GM18519 (cell line): ENCODE results near the gene OR52I2.

Experiments
- ATAC-seq: cut with Tn5 transposase; IDR thresholded peaks from one replicate; pipeline ENCODE4 v1.9.1; 2021; ENCODE audit warnings: mild to moderate bottlenecking, moderate library complexity; ENCODE audit not compliant: unreplicated experiment, low FRiP score

OR52I2 gene

DNA sequence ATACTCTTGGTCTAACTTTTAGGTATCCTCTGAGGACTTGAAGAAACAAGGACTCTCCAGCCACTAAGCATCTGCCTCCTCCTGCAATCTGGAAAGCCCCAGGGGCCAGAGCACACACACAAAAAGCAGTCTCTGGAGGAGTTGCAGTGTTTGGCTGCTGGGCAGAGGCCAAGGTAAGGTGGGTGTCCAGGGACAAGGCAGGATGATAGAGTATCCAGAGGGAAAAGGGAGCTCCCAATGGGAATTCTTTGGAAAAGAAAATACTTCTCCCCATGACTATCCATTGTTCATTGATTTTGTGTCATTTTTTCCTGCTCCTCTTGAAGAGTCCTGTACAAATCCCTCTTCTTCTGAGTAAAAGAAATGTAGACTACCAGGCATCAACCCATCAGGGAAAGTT, at the start of gene OR52I2:
Gene OR52I2, plus strand, starts transcription at position 301 of the 400 bp plus-strand sequence.
- ATAC-seq, result no peak

DNA sequence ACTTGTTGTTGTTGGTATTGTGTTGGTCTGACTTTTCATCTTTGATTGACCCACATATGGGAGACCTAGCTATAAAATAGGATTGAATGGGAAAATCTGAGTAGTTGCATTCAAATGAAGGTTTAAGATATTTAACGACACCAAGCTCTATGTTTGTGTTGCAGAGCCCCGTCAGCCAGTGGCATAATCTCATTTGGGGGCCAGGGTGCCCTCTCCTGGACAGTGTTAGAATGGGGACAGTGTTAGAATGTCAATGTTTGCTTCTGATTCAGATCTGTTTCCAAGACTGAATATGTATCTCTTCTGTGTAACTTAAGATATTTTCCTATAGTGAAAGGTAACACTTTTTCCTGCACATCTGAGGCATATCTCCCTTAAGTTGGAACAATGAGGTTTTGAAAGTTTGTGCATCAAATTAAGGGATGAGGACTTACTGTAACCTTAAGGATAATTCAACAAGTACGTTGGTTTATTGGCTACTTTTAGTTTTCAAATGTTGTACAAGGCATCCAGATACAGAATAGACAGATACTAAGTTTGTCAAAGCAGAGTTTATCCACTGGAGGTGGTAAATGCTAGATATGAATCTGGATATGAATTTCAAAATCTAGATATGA, 41.8 kb upstream of the OR52I2 start:
- ATAC-seq, result no peak

DNA sequence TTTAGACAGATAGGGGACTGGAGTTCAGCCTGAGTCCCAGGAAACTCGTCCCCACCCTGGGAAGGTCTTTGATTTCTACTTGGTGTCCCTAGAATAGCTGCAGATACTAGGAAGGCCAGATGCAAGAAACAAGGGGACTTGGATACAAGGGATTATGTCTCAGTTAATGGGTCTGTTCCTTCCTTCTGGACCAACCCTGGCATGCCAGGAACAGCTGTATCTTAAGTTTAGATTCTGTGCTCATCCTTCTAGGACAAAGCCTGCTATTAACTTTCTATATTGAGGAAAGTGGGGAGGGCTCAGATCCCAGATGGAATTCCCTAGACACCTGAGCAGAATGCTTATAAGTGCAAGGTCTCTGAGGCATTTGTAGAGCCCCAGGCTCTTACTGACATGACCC, 40.5 kb upstream of the OR52I2 start:
- no peak for ATAC-seq

GRCh38 chr11:4543561-4543960, 38.0 kb upstream of the OR52I2 start:
- ATAC-seq, result no peak

- ATAC-seq, result no peak
Observed at GRCh38 chr11:4544891-4545290, 36.7 kb upstream of the OR52I2 start, which contains the start of gene OR52M1. TSS of gene OR52M1 (plus strand) at chr11:4545191. CDS start at chr11:4545191, 0 bp downstream.

DNA sequence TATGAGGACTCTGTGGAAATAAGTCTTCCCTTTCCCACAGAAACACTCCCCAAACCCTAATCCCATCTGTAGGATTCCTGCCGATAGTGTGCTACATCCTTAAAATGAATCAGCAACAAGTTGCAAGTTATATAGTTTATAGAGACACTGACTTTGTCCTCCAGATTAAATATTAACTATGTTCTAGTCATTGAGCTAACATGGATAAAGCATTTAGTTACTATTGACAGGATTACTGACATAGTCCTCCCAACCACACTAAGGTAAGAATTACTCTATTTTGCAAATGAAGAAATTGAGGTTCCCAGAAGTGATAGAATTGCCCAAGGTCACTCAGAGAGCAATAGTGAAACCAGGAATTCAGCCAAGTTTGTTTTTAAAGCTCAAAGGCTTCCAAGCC, 34.7 kb upstream of the OR52I2 start:
- ATAC-seq, result no peak

- ATAC-seq, result no peak
Observed at GRCh38 chr11:4547416-4547815, 34.1 kb upstream of the OR52I2 start.

DNA sequence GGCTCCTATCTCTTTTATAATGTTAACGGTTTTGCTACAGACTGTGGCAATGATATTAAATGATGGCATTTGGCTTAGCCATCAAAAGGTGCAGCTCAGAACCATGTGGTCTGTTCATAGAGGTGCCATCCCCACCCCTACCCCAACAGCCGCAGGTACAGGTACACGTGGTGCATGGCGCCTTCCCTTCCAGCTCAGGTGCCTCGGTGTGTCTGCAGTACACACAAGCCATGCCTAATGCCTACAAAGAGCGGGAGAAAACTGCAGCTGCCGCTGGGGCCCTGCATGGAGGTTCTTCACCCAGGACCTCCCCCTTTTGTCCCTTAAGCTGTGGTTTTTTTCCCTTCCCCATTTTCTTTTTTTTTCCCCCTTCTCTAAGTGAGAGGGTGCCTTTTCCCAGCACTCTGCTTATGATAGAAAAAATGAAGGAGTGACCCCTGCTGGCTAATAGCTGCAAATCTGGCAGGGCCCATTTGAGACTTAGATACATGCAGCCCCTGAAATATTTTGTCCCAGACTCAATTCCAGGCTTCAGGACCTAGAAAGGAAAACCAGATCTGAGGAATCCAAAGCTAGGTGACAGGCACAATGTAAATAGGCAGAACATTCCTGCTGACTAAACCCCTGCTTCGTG, 30.1 kb upstream of the OR52I2 start:
- no peak for ATAC-seq

GRCh38 chr11:4559527-4560440, 21.8 kb upstream of the OR52I2 start:
- no peak for ATAC-seq

- ATAC-seq, result no peak
Observed at GRCh38 chr11:4560467-4560866, 21.1 kb upstream of the OR52I2 start.

- no peak for ATAC-seq
Observed at GRCh38 chr11:4565371-4565770, 16.2 kb upstream of the OR52I2 start.

GRCh38 chr11:4569075-4569474, 12.5 kb upstream of the OR52I2 start:
- no peak for ATAC-seq

DNA sequence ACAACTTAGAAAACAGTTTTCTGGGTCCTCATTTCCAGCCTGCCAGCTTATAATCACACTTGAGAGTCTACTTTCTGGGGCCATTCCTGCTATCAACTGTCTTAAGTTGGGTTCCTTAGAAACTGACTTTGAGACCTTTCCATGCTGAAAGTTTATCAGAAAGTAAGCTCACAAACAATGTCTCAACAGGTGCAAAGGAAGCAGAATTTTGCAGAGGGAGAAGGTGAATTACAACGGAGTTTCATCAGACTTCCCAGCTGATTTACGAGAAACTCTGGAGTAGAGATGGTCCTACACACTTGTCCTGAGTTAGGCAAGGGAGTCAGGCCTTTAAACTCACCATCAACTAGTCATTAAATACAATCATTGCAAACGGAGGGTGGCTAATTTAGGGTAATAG, 4.7 kb upstream of the OR52I2 start:
- ATAC-seq, result no peak

DNA sequence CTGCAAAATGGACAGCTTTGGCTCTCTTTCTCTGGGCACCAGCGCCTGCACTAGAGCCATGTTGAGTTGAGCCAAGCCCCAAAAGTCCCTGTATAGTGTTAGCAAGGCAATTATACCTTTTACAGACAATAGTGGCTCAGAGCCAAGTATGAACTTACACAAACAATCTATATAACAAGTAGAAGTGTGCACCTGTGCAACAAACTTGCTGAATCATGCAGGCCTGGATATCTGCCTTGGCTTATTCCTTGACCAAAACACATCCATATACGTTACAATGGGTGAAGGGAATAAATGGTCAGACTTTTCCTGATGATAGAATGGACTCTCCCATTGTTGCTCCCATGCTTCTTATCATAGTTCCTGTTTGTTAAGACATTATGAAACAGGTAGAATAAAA, 3.8 kb upstream of the OR52I2 start:
- no peak for ATAC-seq

- no peak for ATAC-seq
Observed at GRCh38 chr11:4578624-4579023, 2.9 kb upstream of the OR52I2 start.

DNA sequence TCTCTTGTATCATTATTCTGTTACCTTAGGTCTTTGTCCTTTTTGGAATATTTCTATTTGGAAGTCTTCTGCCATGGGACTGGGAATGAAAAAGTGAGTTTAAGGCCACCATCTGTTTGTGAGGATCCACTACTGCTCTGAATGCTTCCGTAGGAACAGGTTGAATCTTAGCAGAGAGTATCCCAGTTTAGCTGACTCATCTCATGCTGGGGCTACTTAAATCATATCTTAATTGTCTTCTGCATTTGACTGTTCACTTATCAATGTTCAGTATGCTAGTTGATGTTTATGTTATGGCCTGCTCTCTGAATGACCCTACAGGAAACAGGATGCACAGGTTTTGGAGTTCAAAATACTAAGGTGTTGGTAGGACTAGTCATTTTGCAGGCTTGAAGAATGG, 1.4 kb upstream of the OR52I2 start:
- ATAC-seq, result no peak

- no peak for ATAC-seq
Observed at GRCh38 chr11:4589017-4589416, 7.5 kb downstream of the OR52I2 start.

DNA sequence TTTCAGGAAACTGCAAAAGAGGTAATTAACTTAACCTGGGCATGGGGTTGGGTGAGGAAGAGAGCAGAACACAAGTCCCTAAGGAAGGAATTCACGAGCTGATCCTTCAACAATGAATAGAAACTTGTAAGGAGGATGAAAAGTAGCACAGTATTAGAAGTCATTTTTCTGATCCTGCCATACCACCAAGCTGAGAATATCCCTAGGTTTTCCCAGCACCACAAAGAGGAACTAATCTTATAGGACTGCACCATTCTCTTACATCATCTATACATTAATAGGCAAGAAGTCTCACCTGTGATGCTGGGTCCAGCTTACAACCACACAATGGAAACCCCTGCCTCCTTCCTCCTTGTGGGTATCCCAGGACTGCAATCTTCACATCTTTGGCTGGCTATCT, 12.2 kb downstream of the OR52I2 start, which contains the start of gene OR52I1:
Gene OR52I1, plus strand, starts transcription at position 301 of the 400 bp plus-strand sequence. Its CDS starts 0 bp downstream, at position 301.
- ATAC-seq, result no peak

DNA sequence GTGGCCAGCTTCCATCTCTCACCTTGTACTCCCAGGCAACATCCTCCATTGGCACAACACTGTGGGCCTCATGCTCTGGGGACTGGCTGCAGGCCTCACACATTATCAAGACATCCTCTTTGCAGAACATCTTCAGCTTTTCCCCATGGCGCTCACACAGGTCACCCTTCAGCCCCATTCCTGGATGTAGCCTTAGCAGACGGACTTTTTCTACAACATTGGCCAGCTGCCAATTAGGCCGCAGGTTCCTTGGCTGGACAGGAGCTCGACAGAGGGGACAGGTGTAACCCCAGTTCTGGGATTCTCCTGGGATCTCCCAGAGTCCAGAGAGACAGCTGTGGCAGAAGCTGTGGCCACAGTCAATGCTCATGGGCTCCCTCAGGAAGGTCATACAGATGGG, 23.5 kb downstream of the OR52I2 start:
- no peak for ATAC-seq

DNA sequence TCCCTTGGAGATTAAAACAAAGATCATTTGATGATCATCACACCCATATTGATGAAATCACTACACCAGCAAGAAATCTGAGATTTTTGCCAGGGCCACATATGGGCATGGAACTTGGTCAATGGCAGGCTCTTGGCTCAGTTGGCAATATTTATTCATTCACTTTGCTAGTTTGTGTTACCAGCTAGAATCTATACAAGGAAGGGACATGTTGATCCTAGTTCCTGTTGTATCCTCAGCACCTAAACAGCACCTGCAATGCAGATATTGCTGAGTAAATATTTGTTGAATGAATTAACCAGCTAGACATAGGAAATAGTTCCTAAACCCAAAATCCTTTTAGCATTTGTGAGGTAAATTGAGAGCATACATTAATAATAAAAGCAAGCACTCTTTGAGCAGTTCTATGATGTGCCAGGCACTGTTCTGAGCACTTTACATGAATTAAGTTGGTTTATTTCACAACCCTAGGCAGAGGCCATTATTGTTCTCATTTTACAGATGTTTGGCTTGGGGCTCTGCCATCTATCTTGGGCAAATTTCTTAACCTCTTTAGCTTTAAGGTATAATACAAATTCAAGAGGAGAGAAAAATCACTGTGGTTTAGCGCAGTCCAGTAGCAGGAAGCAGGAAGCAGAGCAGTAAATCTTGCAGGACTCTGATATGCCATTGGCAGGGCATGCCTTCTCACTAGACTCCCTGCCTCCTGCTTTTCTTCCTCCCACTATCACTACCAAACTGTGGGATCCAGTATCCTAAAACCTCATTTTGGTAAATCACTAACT, 24.9 kb downstream of the OR52I2 start:
- no peak for ATAC-seq
